GM15510 (cell line): ENCODE data around the gene FUS.

Source experiments
- POLR2A ChIP-seq: IDR thresholded peaks from 3 replicates; pipeline ENCODE4 v1.6.1; 2011; ENCODE audit warnings: borderline replicate concordance; ENCODE audit not compliant: insufficient read length; ENCODE audit errors: extremely low read depth

FUS gene

DNA sequence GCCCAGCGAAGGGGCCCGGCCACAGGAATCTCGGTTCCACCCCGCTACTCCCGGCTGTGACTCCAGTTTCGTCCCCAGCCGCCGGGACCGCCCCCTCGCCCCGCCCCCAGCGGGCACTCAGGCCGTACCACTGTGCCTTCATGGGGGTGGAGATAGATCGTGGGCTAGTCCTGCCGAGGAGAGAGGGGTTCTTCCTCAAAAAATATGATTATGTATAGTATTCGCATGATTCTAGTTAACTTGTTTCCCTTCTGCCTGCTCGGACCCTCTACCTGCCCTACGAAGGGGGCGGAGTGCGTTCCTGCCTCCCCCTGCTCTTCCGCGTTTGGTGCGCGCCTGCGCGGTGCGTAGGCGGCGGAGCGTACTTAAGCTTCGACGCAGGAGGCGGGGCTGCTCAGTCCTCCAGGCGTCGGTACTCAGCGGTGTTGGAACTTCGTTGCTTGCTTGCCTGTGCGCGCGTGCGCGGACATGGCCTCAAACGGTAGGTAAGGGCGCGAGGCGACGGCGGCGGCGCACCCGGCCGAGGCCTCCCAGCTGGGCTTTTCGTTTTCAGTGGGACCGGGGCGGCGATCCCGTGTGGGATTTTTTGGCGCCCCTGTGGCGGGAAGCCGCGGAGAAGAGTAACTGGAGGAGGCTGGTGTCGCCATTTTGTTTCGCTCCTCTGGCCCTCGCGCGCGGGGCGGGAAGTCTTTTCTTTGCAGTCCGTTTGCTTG lies at the start of gene FUS:
Gene FUS, plus strand, starts transcription at position 393 of the 713 bp plus-strand sequence. Its CDS starts 76 bp downstream, at position 469.
- peak; percentile 100 for TF ChIP-seq POLR2A

DNA sequence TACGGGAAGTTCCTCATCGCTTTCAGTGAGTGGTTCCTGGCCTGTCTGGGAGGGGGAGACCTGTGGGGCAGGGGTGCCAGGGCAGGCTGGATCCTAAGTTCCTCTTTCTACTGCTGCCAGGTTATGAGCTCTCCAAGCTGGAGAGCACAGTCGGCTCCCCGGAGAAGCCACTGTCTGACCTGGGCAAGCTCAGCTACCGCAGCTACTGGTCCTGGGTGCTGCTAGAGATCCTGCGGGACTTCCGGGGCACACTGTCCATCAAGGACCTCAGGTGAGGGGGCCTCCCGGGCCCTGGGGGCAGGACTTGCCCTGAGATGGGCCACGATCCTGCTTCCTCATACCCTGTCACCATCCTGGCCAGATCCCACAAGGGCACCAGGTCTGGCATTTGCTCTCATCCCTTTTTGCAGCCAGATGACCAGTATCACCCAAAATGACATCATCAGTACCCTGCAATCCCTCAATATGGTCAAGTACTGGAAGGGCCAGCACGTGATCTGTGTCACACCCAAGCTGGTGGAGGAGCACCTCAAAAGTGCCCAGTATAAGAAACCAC lies 49.5 kb upstream of the FUS start:
- no peak for TF ChIP-seq POLR2A

DNA sequence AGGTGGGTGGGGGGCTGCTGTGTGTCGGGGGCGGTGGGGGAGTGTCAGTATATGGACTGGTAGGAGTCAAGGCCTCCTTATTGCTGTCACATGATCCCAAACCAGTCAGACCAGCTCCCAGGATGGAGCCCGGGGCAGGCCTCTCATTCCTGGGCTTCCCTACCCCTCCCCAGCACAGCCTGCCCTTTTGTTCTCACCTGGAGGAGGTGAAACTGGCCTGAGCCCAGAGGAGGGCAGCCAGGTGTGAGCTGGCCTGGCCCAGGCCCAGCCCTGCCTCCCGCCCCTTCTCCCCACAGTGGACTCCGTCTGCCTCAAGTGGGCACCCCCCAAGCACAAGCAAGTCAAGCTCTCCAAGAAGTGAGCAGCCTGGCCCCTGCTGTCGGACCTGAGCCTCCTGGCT lies 49.0 kb upstream of the FUS start:
- TF ChIP-seq POLR2A = no peak

DNA sequence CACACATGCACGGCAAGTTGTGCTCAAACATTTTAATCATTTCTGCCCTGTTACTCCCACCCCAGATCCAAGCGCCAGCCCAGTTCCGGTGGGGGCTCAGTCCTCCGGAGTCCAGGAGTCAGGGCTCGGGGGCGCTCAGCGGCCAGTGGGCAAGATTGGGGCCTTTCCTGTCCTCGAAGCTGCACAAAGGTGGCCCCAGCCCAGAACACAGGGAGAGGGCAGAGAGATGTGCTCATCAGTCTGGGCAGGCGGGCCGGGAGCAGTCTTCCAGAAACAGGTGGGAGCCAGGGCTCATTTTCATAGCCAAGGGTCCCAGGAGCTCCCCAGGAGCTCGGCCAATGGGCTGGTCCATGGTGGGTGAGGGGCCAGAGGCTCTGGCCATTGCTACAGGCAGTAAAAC lies 48.5 kb upstream of the FUS start:
- no peak for TF ChIP-seq POLR2A

DNA sequence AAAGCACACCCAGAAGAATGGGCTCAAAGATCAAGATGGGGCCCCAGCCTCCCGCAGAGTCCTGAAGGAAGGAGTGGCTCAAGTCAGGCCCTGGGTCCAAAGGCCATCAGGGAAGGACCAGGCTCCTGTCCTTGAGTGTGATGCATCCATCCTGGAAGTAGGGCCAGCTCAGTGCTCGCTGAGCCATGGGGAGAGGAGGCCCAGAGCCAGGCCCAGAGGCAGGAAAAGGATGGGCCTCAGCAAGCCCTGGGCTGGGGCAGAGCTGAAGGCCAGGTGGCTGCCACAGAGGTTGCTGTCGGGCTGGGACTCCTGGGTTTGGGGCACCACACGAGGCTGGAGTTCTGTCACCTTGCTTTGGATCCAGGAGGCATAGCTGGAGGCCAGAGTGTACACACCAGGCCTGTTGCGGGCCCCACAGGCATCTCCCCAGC lies 48.1 kb upstream of the FUS start:
- no peak for TF ChIP-seq POLR2A

DNA sequence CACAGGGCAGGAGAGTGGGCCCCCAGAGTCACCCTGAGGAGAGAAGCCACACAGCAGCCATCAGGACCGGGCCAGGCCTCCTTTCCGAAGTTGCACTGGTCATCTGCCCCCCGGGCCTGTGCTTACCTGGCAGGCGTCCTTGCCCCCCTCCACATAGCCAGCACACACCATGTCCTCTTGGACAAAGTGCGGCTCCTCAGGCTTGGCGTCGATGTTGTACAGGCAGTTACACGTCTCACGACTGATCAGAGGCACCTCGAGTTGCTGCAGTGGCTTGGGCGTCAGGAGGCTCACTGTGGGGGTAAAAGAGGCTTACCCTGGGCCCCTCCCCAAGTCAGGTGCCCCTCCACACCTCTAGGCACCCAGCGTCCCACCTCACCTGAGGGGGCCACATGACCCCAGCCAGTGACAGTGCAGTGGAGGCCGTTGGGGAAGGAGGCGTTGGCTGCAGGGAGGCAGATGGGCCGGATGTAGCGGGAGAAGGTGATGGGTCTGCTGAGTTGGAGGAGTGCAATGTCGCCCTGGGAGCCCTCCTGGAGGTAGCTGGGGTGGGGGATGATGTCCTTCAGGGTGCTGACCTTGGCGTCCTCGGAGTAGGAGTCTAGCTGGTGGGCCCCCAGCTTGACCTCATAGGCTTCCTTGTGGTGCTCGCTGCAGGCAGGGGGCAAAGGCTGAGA lies 47.5 kb upstream of the FUS start:
- no peak for TF ChIP-seq POLR2A

DNA sequence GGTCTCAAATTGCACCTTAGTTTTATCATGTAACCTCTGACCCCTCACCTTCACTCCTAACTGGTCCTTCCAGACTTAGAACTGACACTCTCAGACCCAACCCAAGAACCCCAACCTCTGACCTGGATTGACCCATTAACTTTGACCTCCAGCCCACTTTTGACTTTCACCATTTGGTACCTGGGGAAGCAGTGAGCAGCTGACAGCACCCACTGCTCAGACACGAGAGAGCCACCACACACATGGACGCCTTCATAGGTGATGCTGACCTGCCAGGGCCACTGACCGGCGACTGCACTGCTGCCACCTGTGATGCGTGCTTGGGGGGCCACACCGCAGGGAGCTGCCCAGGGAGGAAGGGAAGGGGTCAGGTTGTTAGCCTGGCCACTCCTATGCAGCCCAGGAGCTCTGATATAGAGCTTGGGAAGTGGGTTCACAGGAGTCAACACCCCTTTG lies 46.9 kb upstream of the FUS start:
- TF ChIP-seq POLR2A = no peak

DNA sequence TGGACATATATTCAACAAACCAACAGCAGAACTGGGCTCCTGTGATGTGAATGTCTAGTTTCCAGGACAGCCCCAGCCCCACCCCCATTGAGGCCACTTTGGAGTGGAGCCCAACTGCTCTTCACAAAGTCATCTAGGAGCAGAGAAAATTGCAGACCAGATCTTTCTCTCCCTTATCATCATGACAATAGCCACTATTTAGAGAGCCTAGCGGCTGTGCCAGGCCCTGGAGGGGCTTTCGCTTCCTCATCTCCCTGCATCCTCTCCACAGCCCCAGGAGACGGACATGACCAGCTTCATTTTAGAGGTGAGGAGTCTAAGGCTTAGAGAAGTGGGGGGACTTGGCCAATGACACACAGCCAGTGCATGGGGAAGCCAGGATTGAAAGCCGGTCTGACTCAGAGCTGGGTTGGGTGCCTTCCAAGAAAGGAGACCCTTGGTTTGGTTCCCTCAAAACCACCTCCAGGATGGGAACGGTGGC lies 45.8 kb upstream of the FUS start:
- TF ChIP-seq POLR2A = no peak

DNA sequence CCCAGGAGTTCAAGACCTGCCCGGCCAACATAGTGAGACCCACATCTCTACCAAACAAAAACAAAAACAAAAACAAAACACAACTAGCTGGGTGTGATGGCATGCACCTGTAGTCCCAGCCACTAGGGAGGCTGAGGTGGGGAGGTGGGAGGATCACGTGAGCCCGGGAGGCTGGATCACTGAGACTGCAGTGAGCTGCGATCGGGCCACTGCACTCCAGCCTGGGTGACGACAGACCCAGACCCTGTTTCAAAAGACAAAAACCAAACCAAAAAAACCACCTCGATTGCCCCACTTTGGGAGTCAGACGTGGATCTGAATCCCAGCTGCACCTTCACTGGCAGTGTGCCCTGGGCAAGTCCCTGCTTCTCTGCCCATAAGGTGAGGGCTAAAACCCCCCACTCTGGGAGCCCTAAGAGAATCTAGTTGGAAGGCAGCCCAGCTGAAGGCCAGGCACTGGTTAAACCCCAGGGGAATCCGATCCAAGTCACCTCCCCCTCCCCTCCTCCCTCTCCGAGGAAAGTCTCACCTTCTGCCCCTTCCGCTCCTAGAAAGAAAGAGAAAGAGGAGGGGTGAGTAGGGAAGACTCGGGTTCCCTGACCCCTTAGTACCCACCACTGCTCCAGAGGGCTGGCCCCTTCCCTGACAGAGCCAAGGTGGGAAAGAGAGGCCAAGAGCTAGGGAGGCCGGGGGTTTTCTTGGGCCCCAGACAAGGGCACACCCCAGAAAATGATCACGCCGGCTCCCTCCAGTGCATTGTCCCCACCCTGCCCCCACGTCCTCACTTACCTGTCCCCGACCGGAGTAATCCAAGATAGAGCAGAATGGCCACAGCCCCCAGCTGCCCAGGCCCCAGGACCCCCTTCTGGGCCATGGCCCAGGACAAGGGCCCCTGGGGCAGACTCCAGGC lies 45.1 kb upstream of the FUS start:
- no peak for TF ChIP-seq POLR2A

DNA sequence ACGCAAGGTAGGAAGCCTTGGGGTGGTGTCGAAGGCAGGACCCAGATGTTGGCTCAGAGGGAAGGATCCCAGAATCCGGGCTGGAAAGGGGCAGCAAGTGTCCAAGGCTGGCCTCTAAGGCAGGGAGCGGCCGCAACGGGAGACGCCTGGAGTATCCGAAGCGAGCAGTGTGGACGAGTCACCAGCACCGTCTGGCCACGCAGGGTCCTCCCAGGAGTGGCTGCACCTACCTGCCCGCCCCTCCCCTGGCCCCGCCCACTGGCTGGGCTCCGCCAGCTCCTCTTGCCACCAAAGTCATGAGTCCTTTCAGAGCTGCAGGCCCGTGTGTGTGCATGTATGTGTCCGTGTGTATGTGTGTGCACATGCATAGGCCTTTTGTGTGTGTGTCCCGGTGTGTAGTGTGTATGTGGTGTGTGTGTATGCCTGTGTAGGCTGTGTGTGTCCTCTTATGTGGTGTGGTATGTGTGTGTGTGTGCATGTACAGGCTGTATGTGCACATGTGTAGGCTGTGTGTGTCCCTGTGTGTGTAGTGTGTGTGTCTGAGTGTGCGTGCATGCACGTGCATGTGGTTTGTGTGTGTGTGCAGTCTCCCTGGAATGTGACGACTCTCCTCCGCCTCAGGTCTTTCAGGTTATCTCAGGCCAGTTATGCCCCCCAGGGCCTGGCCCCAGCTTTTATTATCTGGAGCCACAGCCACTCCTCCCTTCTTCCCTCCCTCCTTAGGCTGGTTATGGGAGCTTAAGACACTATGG lies 44.2 kb upstream of the FUS start, which contains the start of gene PRSS8:
Gene PRSS8, minus strand, starts transcription at position 193 of the 752 bp plus-strand sequence. CDS start 229 bp downstream, outside the sequence.
- TF ChIP-seq POLR2A = no peak

DNA sequence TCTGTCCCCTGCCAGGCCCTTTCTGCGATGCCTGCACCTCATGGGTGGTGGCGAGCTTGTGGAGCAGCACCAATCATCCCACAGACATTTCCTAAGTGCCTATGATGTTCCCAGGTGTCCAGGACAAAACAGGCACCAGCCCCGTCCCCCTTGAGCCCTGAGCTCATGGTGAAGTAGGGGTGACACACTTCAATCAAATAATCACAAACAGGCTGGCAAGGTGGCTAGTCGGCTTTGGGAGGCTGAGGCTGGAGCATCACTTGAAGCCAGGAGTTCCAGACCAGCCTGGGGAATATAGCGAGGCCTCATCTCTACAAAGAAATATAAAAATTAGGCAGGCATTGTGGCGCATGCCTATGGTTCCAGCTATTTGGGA lies 43.7 kb upstream of the FUS start:
- no peak for TF ChIP-seq POLR2A

DNA sequence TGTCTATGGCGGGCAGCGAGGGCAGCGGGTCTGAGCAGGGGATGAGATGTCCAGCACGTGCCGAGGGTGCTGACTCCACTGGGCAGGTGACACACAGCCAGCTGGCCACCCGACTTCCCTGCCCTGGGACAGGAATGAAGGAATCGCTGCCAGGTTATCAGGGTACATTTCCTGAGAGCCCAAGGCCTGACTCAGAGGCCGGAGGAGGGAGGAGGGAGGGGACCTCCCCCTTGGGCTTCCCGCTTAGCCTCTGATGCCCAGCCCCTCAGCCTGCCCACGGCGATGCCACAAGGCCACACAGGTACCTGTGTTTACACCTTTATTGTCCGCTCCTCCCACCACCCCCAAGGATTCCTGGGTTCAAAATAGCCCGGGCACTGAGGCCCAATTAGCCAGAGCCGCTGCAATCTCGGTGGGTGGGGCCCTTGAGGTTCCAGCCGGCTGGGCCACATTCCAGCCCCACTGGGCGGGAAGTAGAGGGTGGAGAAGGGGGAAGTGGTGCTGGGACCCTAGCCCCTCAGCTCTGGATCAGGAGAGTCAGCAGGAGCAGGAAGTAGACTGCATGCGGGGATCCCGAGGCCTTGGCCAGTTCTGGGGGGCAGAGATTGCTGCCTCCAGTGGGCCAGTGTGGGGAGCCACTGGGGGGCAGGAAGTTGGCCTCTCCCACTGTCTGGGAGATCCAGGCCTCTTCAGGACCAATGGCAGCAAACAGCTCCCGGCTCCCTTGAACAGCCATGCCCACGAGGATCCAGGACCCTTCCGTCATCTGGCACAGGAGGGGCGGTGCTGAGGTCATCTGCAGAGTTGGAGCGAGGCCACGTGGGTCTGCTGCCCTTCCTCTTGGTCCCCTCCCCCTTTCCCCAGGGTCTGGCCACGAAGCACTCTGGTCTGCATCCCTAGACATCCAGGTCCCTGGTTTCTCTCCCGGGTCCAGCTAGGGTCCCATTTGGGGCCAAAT lies 41.0 kb upstream of the FUS start:
- TF ChIP-seq POLR2A = no peak
